GM18507 (cell line): ENCODE results near the gene HPSE2.
"Not testable (repeated sequence)": the region's sequence is repeated elsewhere in the genome, so short reads cannot be mapped to it uniquely, and the experiment has no call there.

Experiments used
- DNase-seq: peaks from one replicate; pipeline ENCODE4 v3.0.0; 2011; ENCODE audit warnings: low read depth; ENCODE audit not compliant: insufficient read length; ENCODE audit errors: extremely low spot score
- FAIRE-seq: peaks from 2 replicates; lab custom pipeline; 2011; peaks lifted over from hg19 to GRCh38; lab: Jason Lieb, UNC

HPSE2 gene

GRCh38 chr10:99172128-99172738 lies 63.4 kb downstream of the HPSE2 start:
- DNase-seq: no peak
- FAIRE-seq: no peak

DNA sequence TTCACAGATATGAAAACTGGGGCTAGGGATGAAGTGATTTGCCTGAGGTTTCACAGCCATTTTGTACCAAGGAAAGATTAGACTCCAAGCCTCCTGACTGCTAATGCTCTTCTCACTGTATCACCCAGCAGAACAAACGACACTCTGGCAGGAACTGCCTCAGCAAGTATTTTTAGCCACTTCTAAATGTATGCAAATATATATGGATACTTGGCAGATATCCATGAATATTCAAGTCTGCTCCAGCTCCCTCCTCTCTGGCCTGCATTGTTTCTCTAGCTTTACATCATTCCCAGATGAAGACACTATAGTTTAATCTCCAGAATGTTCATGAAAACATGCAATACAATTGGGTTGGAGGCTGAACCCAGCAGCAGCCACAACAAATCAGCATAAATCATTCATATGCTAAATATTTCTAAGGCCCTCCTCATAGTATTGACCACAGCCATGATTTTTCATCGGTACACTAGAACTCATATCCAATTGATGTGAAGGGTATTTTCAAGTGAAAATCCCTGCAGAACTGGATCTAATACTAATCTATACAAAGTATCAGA lies 65.5 kb downstream of the HPSE2 start:
- FAIRE-seq (no peak), DNase-seq (no peak)

DNA sequence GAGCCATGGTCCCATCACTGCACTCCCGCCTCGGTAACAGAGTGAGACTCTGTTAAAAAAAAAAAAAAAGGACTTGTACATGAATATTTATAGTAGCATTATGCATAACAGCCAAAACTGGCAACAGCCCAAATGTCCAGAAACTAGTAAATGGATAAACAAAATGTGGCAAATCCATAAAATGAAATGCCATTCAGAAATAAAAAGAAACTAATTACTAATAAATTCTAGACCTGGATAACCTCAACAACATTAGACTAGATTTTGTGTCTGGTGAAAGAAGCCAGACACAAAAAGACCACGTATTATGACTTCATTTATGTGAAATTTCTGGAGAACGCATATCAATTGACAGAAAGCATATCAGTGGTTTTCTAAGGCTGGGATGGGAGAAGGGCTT lies 74.5 kb downstream of the HPSE2 start:
- DNase-seq: no peak
- FAIRE-seq: no peak

- DNase-seq: no peak
Measured at GRCh38 chr10:99143651-99144050, 92.0 kb downstream of the HPSE2 start.

GRCh38 chr10:99143011-99143410 lies 92.6 kb downstream of the HPSE2 start:
- FAIRE-seq: no peak

More at GRCh38 chr10:99143651-99144050, 92.0 kb downstream of the HPSE2 start:
- FAIRE-seq: no peak

DNA sequence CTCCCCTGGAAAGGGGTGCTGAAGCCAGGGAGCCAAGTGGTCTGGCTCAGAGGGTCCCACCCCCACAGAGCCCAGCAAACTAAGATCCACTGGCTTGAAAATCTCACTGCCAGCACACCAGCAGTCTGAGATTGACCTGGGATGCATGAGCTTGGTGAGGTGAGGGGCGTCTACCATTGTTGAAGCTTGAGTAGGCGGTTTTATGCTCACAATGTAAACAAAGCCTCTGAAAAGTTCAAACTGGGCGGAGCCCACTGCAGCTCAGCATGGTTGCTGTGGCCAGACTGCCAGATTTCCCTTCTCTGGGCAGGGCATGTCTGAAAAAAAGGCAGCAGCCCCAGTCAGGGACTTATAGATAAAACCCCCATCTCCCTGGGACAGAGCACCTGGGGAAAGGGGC lies 102.8 kb downstream of the HPSE2 start:
- not testable (repeated sequence) for DNase-seq

More at GRCh38 chr10:99143011-99143410, 92.6 kb downstream of the HPSE2 start:
- no peak for DNase-seq

GRCh38 chr10:99125879-99126278 lies 109.8 kb downstream of the HPSE2 start:
- no peak for FAIRE-seq

More for the DNA sequence above, 102.8 kb downstream of the HPSE2 start:
- not testable (repeated sequence) for FAIRE-seq

GRCh38 chr10:99124376-99124775 lies 111.3 kb downstream of the HPSE2 start:
- no peak for FAIRE-seq
- DNase-seq: no peak

More at GRCh38 chr10:99125879-99126278, 109.8 kb downstream of the HPSE2 start:
- no peak for DNase-seq

GRCh38 chr10:99123851-99124250 lies 111.8 kb downstream of the HPSE2 start:
- FAIRE-seq: no peak
- DNase-seq: no peak

DNA sequence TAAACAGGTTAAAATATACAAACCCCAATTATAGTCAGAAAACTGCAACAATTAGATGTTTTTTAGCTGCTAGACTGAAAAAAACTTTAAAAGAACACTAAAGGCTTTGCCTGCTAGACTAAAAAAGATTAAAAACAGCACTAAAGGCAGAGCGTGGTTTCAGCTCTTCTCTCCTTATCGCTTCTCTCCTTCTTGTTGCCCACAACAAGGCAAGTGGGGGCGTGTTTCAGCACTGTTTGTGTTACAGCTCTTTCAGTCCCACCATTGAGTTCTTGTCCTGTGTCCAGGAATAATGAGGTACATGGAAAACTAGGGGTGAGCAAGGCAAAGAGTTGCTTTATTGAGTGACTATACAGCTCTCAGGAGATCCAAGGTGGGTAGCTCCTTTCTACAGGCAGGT lies 112.3 kb downstream of the HPSE2 start:
- FAIRE-seq (no peak), DNase-seq (no peak)

- FAIRE-seq (no peak), DNase-seq (no peak)
Measured at GRCh38 chr10:99119258-99119748, 116.3 kb downstream of the HPSE2 start.

- no peak for FAIRE-seq
- DNase-seq: no peak
Measured at GRCh38 chr10:99115703-99116102, 119.9 kb downstream of the HPSE2 start.

DNA sequence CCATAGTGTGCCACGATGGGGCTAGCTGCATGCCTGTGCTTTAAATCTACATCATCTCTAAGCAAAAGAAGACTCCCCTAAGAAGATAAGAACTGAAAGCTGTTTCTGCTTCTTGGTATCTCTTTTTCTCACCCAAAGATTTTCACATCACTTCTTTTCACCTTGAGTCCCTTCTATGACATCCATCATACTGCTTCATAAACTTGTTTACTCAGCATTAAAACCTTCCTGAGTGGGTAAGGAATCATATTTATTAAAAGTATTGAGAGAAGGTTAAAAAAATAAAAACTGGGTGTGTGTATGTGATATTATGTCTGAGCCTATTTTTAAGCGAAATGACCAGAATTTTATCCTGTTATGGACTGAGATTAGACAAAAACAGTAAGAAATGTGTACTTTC lies 150.3 kb downstream of the HPSE2 start:
- FAIRE-seq (no peak), DNase-seq (no peak)

DNA sequence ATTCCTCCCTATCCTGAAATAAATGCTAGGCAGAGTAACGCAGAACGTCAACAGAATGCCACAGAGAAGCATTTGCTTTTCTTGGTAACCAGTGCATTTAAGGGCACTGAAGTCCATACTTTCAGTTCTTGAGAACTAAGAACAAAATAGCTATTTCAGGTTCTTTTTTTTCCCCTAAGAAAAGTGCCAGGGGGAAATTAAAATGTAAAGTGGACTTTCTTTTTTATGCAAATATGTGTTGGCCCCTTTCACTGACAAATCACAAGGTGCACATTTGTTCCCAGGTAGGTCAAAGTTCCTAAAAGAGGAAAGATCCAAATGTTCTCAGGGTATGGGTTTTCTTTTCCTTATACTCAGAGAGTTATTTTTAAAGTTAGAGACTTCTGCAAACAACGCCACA lies 151.5 kb downstream of the HPSE2 start:
- FAIRE-seq: no peak
- no peak for DNase-seq

- FAIRE-seq (no peak), DNase-seq (no peak)
Measured at GRCh38 chr10:99080275-99080945, 155.2 kb downstream of the HPSE2 start.

- FAIRE-seq: no peak
Measured at GRCh38 chr10:99062591-99062990, 173.1 kb downstream of the HPSE2 start.

GRCh38 chr10:99058762-99059161 lies 176.9 kb downstream of the HPSE2 start:
- DNase-seq (no peak), FAIRE-seq (no peak)

More at GRCh38 chr10:99062591-99062990, 173.1 kb downstream of the HPSE2 start:
- no peak for DNase-seq

DNA sequence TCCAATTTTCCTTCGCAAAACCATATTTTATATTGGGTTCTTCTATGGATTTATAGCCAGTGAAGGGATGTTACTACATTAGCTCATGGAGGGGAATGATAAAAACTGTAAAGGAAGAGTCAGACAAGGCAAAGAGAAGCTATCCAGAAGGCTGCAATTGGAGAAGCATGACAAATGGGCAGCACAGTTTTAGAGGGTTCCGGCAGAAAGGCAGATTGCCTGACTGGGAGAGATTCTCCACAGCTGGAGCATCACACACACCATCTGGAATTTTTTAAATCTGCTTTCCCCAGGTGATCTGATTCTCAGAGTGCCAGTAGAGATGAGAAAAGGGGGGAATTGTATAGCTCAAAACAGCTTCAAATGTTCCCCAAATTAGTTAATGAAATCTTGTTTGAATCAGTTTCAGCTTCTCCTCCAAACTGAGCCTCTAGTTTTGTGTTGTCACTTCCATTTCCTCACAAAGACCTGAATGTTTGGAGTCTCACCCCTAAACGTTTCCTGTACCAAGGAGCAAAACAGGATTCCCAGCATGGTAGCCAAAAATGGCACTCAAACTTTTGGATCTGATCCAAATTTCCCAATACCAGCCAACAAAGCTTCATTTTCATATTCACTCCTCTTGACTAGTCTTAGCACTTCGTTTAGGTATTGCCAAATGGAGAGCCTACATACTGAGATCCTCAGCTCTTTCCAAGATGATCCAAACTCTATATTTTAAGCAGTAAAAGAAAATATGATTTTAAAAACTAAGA lies 177.5 kb downstream of the HPSE2 start:
- FAIRE-seq (no peak), DNase-seq (no peak)

- DNase-seq (no peak), FAIRE-seq (no peak)
Measured at GRCh38 chr10:99045671-99046070, 190.0 kb downstream of the HPSE2 start.
